HL-60 (cell line): ENCODE measurements around the gene IRF7.

Source experiments
- CTCF ChIP-seq: IDR thresholded peaks from one replicate; pipeline ENCODE4 v1.5.1; 2011; ENCODE audit warnings: low read length, control low read depth, inconsistent platforms; ENCODE audit not compliant: insufficient read depth
- POLR2AphosphoS5 ChIP-seq: IDR thresholded peaks from 2 replicates; pipeline ENCODE4 v1.6.1; 2012; ENCODE audit warnings: low read depth

GRCh38 chr11:575996-576768 is 39.6 kb downstream of the IRF7 start, which contains the start of gene PHRF1:
- TF ChIP-seq CTCF (no peak), POLR2AphosphoS5 (peak; percentile 54; the same call in 1 of the 2 replicates)
